Neural cell (in vitro differentiated cells): ENCODE results near the gene TRAT1. TPM values are rescaled to one million over a fixed set of nuclear protein-coding genes. Genes with fewer than 3 reads are reported as not detected.

ENCODE experiments used
- H2AFZ ChIP-seq: fragments of 200-600, 300-800 bp; sonication (generic), shearing (Covaris generic); 2 replicates; pipeline ENCODE4 v1.6.0; 2014; ENCODE audit warnings: low read depth, mild to moderate bottlenecking, antibody characterized with exemption, low read length, moderate library complexity
- H3F3A ChIP-seq: fragments of 200-600 bp; shearing (Covaris generic); 2 replicates; pipeline ENCODE4 v1.6.1; 2016; ENCODE audit warnings: mild to moderate bottlenecking, moderate library complexity, mixed read lengths, antibody characterized with exemption, low read length; ENCODE audit not compliant: insufficient read depth, poor library complexity, severe bottlenecking
- H3K27ac ChIP-seq: fragments of 200-600, 300-800 bp; sonication (generic), shearing (Covaris generic); 2 replicates; pipeline ENCODE4 v1.5.1; 2014; ENCODE audit warnings: mild to moderate bottlenecking, low read length, moderate library complexity
- H3K27me3 ChIP-seq: fragments of 300-800, 200-600 bp; sonication (generic), shearing (Covaris generic); 2 replicates; pipeline ENCODE4 v1.6.0; 2014; ENCODE audit warnings: mild to moderate bottlenecking, low read depth, low read length, moderate library complexity; ENCODE audit not compliant: insufficient read depth
- H3K36me3 ChIP-seq: fragments of 300-800, 200-600 bp; sonication (generic), shearing (Covaris generic); 2 replicates; pipeline ENCODE4 v1.5.1; 2014; ENCODE audit warnings: mild to moderate bottlenecking, antibody characterized with exemption, low read length, moderate library complexity; ENCODE audit not compliant: insufficient read depth
- H3K4me2 ChIP-seq: fragments of 300-800, 200-600 bp; sonication (generic), shearing (Covaris generic); 2 replicates; pipeline ENCODE4 v1.6.0; 2014; ENCODE audit warnings: mild to moderate bottlenecking, low read length
- H3K4me3 ChIP-seq: fragments of 300-800, 200-600 bp; sonication (generic), shearing (Covaris generic); 2 replicates; pipeline ENCODE4 v1.5.1; 2014; ENCODE audit warnings: mild to moderate bottlenecking, low read length, moderate library complexity
- H3K79me2 ChIP-seq: fragments of 200-600 bp; shearing (Covaris generic); replicated peaks from 2 replicates; pipeline ENCODE4 v1.6.0; 2014; ENCODE audit warnings: mild to moderate bottlenecking, low read length, moderate library complexity; ENCODE audit not compliant: insufficient read depth
- H3K9ac ChIP-seq: fragments of 300-800, 200-600 bp; sonication (generic), shearing (Covaris generic); 2 replicates; pipeline ENCODE4 v1.6.1; 2016; ENCODE audit warnings: mild to moderate bottlenecking, low read length, mixed read lengths
- H3K9me2 ChIP-seq: fragments of 200-600 bp; shearing (Covaris generic); 2 replicates; pipeline ENCODE4 v1.6.1; 2016; ENCODE audit warnings: mild to moderate bottlenecking, low read length, mixed read lengths; ENCODE audit not compliant: insufficient read depth
- H3K9me3 ChIP-seq: fragments of 200-600, 300-800 bp; sonication (generic), shearing (Covaris generic); 2 replicates; pipeline ENCODE4 v1.6.1; 2016; ENCODE audit warnings: mild to moderate bottlenecking, mixed run types, low read length, moderate library complexity, mixed read lengths
- H4K20me1 ChIP-seq: fragments of 200-600 bp; shearing (Covaris generic); 2 replicates; pipeline ENCODE4 v1.6.1; 2016; ENCODE audit warnings: mild to moderate bottlenecking, mixed run types; ENCODE audit not compliant: insufficient read depth
- EP300 ChIP-seq: fragments of 450-650 bp; conservative IDR thresholded peaks from 2 replicates; pipeline ENCODE4 v1.6.1; 2014; ENCODE audit warnings: antibody characterized with exemption, mild to moderate bottlenecking, moderate library complexity; ENCODE audit not compliant: poor library complexity, severe bottlenecking
- EZH2 ChIP-seq: fragments of 200-600, 300-800 bp; shearing (Covaris generic), sonication (generic); IDR thresholded peaks from 2 replicates; pipeline ENCODE4 v1.6.1; 2014; ENCODE audit warnings: antibody characterized with exemption, low read length, borderline replicate concordance, mild to moderate bottlenecking; ENCODE audit not compliant: insufficient read depth, poor library complexity, severe bottlenecking
- MXI1 ChIP-seq: fragments of 450-650 bp; conservative IDR thresholded peaks from 2 replicates; pipeline ENCODE4 v1.6.1; 2014; ENCODE audit warnings: antibody characterized with exemption, mild to moderate bottlenecking; ENCODE audit not compliant: poor library complexity, severe bottlenecking
- POLR2AphosphoS5 ChIP-seq: IDR thresholded peaks from 2 replicates; pipeline ENCODE4 v1.6.1; 2012
- RAD21 ChIP-seq: fragments of 450-650 bp; conservative IDR thresholded peaks from 2 replicates; pipeline ENCODE4 v1.6.1; 2014; ENCODE audit warnings: antibody characterized with exemption, mild to moderate bottlenecking, moderate library complexity
- SMC3 ChIP-seq: fragments of 450-650 bp; conservative IDR thresholded peaks from 2 replicates; pipeline ENCODE4 v1.6.1; 2014; ENCODE audit warnings: antibody characterized with exemption, mild to moderate bottlenecking, moderate library complexity; ENCODE audit not compliant: poor library complexity
- TAF1 ChIP-seq: IDR thresholded peaks from 2 replicates; pipeline ENCODE4 v1.6.1; 2012; ENCODE audit warnings: low read depth
- polyA plus RNA-seq: library from polyadenylated mRNA; depleted of rRNA; stranded (reverse); fragments of >200 nt; gene quantifications from 2 replicates; pipeline ENCODE4 v1.2.3, GENCODE V29; 2014
- TF ChIP-seq, protein P1 (sequence below): fragments of 450-650 bp; IDR thresholded peaks from 2 replicates; pipeline ENCODE4 v1.5.1; 2014; ENCODE audit warnings: antibody characterized with exemption, mild to moderate bottlenecking, moderate library complexity; ENCODE audit not compliant: poor library complexity, severe bottlenecking
- TF ChIP-seq, protein P2 (sequence below): IDR thresholded peaks from 2 replicates; pipeline ENCODE4 v1.6.1; 2012; ENCODE audit warnings: borderline replicate concordance

TRAT1 gene
- polyA plus RNA-seq, 1 donor from 2014 or later, result not detected

DNA sequence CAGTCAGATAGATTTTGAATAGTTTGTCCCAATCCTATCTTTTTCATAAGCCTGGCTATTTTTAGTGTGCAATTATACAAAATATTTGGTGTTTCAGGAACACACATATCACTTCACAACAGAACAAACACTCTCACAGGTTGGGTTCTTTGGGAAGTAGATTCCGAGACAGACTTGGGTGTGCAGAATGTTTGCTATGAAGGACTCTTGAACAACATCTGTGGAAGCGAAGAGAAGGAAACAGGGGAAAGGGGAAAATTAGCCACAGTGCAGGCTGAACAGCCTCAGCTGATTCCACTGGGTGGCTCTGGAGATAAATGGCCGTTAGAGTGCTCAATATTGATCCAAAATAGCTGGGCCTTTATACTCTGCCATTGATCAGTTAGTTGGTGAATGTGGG is 69.2 kb downstream of the TRAT1 start:
- Histone ChIP-seq H3K4me3 (no peak overlapping the region), H3K4me2 (no peak overlapping the region), H4K20me1 (no peaks in the 10 kb centered on the region), H3K9ac (no peak overlapping the region), H3K27ac (no peak overlapping the region), H3K79me2 (no peaks in the 10 kb centered on the region), H2AFZ (no peak overlapping the region), H3F3A (no peaks in the 10 kb centered on the region), H3K9me2 (no peaks in the 10 kb centered on the region), H3K27me3 (no peaks in the 10 kb centered on the region), H3K9me3 (no peaks in the 10 kb centered on the region), H3K36me3 (no peaks in the 10 kb centered on the region)
- TF ChIP-seq, protein P1, sequence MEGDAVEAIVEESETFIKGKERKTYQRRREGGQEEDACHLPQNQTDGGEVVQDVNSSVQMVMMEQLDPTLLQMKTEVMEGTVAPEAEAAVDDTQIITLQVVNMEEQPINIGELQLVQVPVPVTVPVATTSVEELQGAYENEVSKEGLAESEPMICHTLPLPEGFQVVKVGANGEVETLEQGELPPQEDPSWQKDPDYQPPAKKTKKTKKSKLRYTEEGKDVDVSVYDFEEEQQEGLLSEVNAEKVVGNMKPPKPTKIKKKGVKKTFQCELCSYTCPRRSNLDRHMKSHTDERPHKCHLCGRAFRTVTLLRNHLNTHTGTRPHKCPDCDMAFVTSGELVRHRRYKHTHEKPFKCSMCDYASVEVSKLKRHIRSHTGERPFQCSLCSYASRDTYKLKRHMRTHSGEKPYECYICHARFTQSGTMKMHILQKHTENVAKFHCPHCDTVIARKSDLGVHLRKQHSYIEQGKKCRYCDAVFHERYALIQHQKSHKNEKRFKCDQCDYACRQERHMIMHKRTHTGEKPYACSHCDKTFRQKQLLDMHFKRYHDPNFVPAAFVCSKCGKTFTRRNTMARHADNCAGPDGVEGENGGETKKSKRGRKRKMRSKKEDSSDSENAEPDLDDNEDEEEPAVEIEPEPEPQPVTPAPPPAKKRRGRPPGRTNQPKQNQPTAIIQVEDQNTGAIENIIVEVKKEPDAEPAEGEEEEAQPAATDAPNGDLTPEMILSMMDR, result no peak
- TF ChIP-seq EP300 (no peak), SMC3 (no peak), RAD21 (no peak)

DNA sequence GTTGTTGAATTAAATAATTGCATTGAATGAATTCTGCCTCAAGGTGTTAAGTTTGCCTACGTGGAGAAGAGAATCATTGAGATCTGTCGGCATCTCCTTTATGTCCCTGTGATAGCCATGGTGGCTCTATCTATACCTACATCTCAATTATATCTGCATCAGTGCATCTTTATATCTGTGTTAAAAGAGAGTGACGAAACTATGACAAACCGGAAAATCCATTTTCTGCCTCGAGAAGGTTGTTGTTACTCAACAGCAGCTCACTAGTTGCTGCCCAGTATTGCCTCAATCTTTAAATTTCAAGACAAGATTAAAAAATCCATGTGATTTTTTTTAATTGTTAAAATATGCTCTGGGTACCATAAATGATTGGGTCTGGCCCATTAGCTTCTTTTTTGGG is 72.4 kb downstream of the TRAT1 start:
- Histone ChIP-seq H3K4me3 (no peak overlapping the region), H3F3A (no peaks in the 10 kb centered on the region), H3K36me3 (no peaks in the 10 kb centered on the region), H3K27me3 (no peaks in the 10 kb centered on the region), H3K9ac (no peak overlapping the region), H3K9me2 (no peaks in the 10 kb centered on the region), H3K27ac (no peak overlapping the region), H3K79me2 (no peaks in the 10 kb centered on the region), H3K4me2 (no peak overlapping the region), H2AFZ (no peak overlapping the region), H3K9me3 (no peaks in the 10 kb centered on the region), H4K20me1 (no peaks in the 10 kb centered on the region)
- TF ChIP-seq POLR2AphosphoS5 (no peak), RAD21 (no peak), EZH2 (no peak)
- TF ChIP-seq, protein P1, result no peak

DNA sequence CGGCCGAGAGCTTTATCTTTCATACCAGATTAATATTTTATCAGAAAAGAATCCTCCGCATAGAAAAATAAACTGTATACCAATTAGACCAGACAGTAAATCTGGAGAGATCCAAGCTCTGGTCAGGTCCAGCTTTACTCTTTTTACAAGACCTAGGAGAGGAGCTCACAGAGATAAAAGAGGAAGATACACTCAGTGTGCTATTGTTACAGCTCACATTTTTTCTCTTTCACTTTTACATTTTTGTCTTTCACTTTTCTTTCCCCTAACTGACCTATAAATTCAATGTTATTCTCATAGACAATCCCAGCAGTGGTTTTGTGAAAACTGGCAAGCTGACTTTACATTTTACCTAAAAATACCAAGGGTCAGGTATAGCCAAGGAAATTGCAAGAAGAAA is 75.3 kb downstream of the TRAT1 start:
- no peaks in the 10 kb centered on the region for H3K79me2 ChIP-seq
- H3K27ac ChIP-seq, result no peak overlapping the region
- H3F3A ChIP-seq, result no peaks in the 10 kb centered on the region
- H4K20me1 ChIP-seq, result no peaks in the 10 kb centered on the region
- H3K36me3 ChIP-seq, result no peaks in the 10 kb centered on the region
- no peak overlapping the region for H2AFZ ChIP-seq
- H3K4me2 ChIP-seq, result no peak overlapping the region
- H3K4me3 ChIP-seq, result no peak overlapping the region
- H3K27me3 ChIP-seq, result no peaks in the 10 kb centered on the region
- TF ChIP-seq TAF1 (no peak), MXI1 (no peak), SMC3 (no peak), RAD21 (no peak), EP300 (no peak), POLR2AphosphoS5 (no peak), EZH2 (no peak)
- TF ChIP-seq, protein P1, result no peak
- TF ChIP-seq, protein P2, sequence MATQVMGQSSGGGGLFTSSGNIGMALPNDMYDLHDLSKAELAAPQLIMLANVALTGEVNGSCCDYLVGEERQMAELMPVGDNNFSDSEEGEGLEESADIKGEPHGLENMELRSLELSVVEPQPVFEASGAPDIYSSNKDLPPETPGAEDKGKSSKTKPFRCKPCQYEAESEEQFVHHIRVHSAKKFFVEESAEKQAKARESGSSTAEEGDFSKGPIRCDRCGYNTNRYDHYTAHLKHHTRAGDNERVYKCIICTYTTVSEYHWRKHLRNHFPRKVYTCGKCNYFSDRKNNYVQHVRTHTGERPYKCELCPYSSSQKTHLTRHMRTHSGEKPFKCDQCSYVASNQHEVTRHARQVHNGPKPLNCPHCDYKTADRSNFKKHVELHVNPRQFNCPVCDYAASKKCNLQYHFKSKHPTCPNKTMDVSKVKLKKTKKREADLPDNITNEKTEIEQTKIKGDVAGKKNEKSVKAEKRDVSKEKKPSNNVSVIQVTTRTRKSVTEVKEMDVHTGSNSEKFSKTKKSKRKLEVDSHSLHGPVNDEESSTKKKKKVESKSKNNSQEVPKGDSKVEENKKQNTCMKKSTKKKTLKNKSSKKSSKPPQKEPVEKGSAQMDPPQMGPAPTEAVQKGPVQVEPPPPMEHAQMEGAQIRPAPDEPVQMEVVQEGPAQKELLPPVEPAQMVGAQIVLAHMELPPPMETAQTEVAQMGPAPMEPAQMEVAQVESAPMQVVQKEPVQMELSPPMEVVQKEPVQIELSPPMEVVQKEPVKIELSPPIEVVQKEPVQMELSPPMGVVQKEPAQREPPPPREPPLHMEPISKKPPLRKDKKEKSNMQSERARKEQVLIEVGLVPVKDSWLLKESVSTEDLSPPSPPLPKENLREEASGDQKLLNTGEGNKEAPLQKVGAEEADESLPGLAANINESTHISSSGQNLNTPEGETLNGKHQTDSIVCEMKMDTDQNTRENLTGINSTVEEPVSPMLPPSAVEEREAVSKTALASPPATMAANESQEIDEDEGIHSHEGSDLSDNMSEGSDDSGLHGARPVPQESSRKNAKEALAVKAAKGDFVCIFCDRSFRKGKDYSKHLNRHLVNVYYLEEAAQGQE, result no peak
- H3K9me3 ChIP-seq, result no peaks in the 10 kb centered on the region
- no peaks in the 10 kb centered on the region for H3K9me2 ChIP-seq
- H3K9ac ChIP-seq, result no peak overlapping the region
